ENCODE measurements around the gene SYS1.

The SYS1 gene

GRCh38 chr20:45339084-45339483 is 23.9 kb upstream of the SYS1 start:
- peak; percentile 9; the same call in 2 of the 3 replicates for ATAC-seq (ENCODE audit: low read depth)
- H3K9me3 ChIP-seq (ENCODE audit: severe bottlenecking) = no peaks in the 10 kb centered on the region
- peak; percentile 97 for DNase-seq (ENCODE audit: low spot score)
- peaks cover 91% of the 10 kb centered on the region for H3K36me3 ChIP-seq (ENCODE audit: low read depth)
- H3K27me3 ChIP-seq (ENCODE audit: insufficient read depth, poor library complexity, severe bottlenecking) = no peaks in the 10 kb centered on the region
- peaks cover 81% of the 10 kb centered on the region for H3K4me1 ChIP-seq (ENCODE audit: insufficient read depth, poor library complexity, severe bottlenecking)
- H3K4me3 ChIP-seq (ENCODE audit: severe bottlenecking) = no peak overlapping the region
- TF ChIP-seq CTCF (IDR thresholded peaks at IDR 0.05; ENCODE audit: poor library complexity, severe bottlenecking) = no peak
- peak overlapping the region; percentile 99 for H3K27ac ChIP-seq (ENCODE audit: poor library complexity, severe bottlenecking)

GRCh38 chr20:45339799-45340198 is 23.2 kb upstream of the SYS1 start:
- Histone ChIP-seq H3K27me3 (ENCODE audit: insufficient read depth, poor library complexity, severe bottlenecking) (no peaks in the 10 kb centered on the region), H3K27ac (ENCODE audit: poor library complexity, severe bottlenecking) (peak overlapping the region; percentile 99), H3K9me3 (ENCODE audit: severe bottlenecking) (no peaks in the 10 kb centered on the region), H3K4me3 (ENCODE audit: severe bottlenecking) (no peak overlapping the region), H3K36me3 (ENCODE audit: low read depth) (peaks cover 91% of the 10 kb centered on the region), H3K4me1 (ENCODE audit: insufficient read depth, poor library complexity, severe bottlenecking) (peaks cover 88% of the 10 kb centered on the region)
- ATAC-seq (ENCODE audit: low read depth) (no peak), DNase-seq (ENCODE audit: low spot score) (no peak)
- no peak for TF ChIP-seq CTCF (IDR thresholded peaks at IDR 0.05; ENCODE audit: poor library complexity, severe bottlenecking)

- Histone ChIP-seq H3K4me3 (ENCODE audit: severe bottlenecking) (no peak overlapping the region), H3K27me3 (ENCODE audit: insufficient read depth, poor library complexity, severe bottlenecking) (no peaks in the 10 kb centered on the region), H3K4me1 (ENCODE audit: insufficient read depth, poor library complexity, severe bottlenecking) (peaks cover 94% of the 10 kb centered on the region), H3K36me3 (ENCODE audit: low read depth) (peaks cover 91% of the 10 kb centered on the region), H3K27ac (ENCODE audit: poor library complexity, severe bottlenecking) (peak overlapping the region; percentile 99), H3K9me3 (ENCODE audit: severe bottlenecking) (no peaks in the 10 kb centered on the region)
- no peak for ATAC-seq (ENCODE audit: low read depth)
- DNase-seq (ENCODE audit: low spot score) = no peak
- TF ChIP-seq CTCF (IDR thresholded peaks at IDR 0.05; ENCODE audit: poor library complexity, severe bottlenecking) = no peak
Measured at GRCh38 chr20:45340236-45340847, 22.6 kb upstream of the SYS1 start.

- DNase-seq (ENCODE audit: low spot score) = no peak
- Histone ChIP-seq H3K4me1 (ENCODE audit: insufficient read depth, poor library complexity, severe bottlenecking) (peaks cover 98% of the 10 kb centered on the region), H3K27me3 (ENCODE audit: insufficient read depth, poor library complexity, severe bottlenecking) (no peaks in the 10 kb centered on the region), H3K27ac (ENCODE audit: poor library complexity, severe bottlenecking) (peak overlapping the region; percentile 99), H3K36me3 (ENCODE audit: low read depth) (peaks cover 91% of the 10 kb centered on the region), H3K9me3 (ENCODE audit: severe bottlenecking) (no peaks in the 10 kb centered on the region), H3K4me3 (ENCODE audit: severe bottlenecking) (no peak overlapping the region)
- ATAC-seq (ENCODE audit: low read depth) = no peak
- TF ChIP-seq CTCF (IDR thresholded peaks at IDR 0.05; ENCODE audit: poor library complexity, severe bottlenecking) = no peak
Measured at GRCh38 chr20:45340951-45341350, 22.0 kb upstream of the SYS1 start.

GRCh38 chr20:45341579-45341938 is 21.4 kb upstream of the SYS1 start:
- peaks cover 92% of the 10 kb centered on the region for H3K36me3 ChIP-seq (ENCODE audit: low read depth)
- no peaks in the 10 kb centered on the region for H3K9me3 ChIP-seq (ENCODE audit: severe bottlenecking)
- no peak for DNase-seq (ENCODE audit: low spot score)
- no peaks in the 10 kb centered on the region for H3K27me3 ChIP-seq (ENCODE audit: insufficient read depth, poor library complexity, severe bottlenecking)
- TF ChIP-seq CTCF (IDR thresholded peaks at IDR 0.05; ENCODE audit: poor library complexity, severe bottlenecking) = no peak
- ATAC-seq (ENCODE audit: low read depth) = no peak
- peak overlapping the region; percentile 99 for H3K27ac ChIP-seq (ENCODE audit: poor library complexity, severe bottlenecking)
- H3K4me1 ChIP-seq (ENCODE audit: insufficient read depth, poor library complexity, severe bottlenecking) = peaks cover 98% of the 10 kb centered on the region
- no peak overlapping the region for H3K4me3 ChIP-seq (ENCODE audit: severe bottlenecking)

All from RWPE2 (cell line).